ENCODE measurements around the gene TBL1X. TPM values are rescaled to one million over a fixed set of nuclear protein-coding genes. Genes with fewer than 3 reads are reported as not detected.

Gene TBL1X
- total RNA-seq, 1 donor from 2014 or later = 19.2 TPM

GRCh38 chrX:9659571-9660195 lies 194.8 kb downstream of the TBL1X start:
- no peak for DNase-seq (ENCODE audit: low spot score)

GRCh38 chrX:9662148-9662547 lies 197.3 kb downstream of the TBL1X start:
- no peak for DNase-seq (ENCODE audit: low spot score)

- no peak for DNase-seq (ENCODE audit: low spot score)
These were observed 198.4 kb downstream of the TBL1X start for GRCh38 chrX:9663216-9663615.

DNA sequence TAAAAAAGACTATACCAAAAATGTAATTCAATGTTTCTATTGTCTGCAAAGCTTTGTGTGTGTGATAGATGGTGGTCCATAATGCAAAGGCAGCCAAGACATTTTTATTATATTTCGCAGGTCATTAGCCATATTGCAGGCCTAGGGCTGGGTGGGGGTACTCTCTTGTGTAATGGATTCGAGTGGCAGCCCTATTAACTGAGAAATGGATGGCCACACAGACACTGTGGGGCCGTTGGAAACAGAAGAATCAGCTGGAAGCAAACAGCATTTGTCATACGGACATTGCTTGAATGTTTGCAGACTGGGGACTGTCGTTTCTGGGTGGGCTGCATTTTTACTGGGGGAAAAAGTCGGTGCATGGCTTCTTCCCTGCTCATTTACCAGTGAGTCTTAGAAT lies 199.4 kb downstream of the TBL1X start:
- no peak for DNase-seq (ENCODE audit: low spot score)

DNA sequence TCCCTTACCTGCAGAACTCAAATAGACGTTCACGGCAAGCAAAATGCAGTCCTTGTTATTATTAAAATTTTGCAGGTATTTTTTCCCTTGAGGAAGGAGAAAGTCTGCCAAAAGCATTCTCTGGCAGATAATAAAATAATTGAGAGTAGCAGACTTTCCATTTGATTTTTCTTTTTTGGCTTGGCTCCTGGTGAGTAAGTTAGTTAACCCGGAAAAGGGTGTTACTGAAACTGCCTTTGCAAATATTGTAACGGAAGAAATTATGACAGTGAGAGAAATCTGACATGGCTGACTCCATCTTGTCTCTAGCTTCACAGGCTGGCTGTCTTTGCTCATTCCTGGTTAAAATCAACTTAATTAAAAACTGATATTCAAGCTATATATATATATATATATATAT lies 200.3 kb downstream of the TBL1X start:
- no peak for DNase-seq (ENCODE audit: low spot score)

DNA sequence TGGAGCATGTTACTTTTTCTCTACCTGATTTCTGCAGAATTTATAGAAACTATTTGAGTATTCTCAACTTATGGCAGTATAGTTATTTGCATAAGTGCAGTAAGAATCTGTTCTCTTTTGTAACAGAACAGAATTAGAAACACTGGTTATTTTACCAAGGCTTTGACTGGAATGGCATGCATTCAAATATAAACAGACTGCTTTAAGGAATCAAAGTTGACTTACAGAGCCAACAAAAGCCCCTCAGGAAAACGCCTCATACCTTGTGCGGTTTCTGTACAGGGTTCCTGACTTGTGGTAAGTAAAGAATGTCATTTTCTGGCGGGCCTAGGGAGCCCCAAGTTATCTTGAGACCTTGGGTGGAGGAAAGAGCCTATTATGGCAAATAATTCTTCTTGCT lies 203.7 kb downstream of the TBL1X start:
- peak; percentile 3 for DNase-seq (ENCODE audit: low spot score)

DNA sequence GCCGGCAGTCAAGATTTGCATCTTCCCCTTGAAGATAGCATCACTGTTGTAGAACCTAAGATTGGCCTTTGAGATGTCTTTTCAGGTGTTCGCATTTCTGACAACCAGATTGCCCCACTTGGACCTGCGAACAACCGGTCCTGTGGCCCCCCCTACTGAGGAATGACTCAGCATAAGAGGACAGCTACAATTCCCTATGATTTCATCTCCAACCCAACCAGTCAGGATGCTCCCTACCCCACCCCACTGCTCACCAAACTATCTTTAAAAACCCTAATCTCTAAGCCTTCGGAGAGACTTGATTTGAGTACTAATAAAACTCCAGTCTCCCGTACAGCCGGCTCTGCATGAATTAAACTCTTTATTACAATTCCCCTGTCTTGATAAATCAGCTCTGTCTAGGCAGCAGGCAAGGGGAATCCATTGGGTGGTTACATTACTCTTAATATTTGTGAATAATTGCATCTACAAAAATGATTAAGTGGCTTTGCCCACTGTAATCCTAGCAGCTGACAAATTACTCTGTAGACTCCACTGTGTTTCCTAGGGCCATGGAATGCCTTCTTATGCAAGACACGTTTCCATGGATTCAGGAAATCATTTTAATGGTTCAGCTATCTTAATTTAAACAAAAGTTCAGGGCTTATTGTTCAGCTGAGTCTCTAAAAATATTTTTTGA lies 205.4 kb downstream of the TBL1X start:
- peak; percentile 9 for DNase-seq (ENCODE audit: low spot score)

- DNase-seq (ENCODE audit: low spot score) = no peak
These were observed 207.1 kb downstream of the TBL1X start for GRCh38 chrX:9671998-9672397.

DNA sequence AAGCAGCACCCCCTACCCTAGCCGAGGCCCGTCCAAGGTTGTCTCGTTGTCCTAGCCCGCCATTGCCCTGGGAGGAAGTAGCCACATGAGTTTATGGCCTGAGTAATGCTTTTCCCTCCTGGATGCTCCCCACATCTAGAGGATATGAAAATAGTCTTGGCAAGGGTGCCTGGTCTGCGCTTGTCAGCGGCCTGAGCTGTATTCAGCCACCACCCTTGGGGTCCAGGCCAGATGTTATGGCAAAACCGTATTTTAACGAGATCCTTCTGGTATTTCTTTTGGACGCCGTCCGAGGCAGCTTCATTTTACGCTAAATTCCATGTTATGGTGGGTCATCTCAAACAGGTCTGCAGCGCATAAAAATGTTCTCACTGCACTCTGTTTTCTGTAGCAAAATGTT lies 211.4 kb downstream of the TBL1X start:
- peak; percentile 72 for DNase-seq (ENCODE audit: low spot score)

DNA sequence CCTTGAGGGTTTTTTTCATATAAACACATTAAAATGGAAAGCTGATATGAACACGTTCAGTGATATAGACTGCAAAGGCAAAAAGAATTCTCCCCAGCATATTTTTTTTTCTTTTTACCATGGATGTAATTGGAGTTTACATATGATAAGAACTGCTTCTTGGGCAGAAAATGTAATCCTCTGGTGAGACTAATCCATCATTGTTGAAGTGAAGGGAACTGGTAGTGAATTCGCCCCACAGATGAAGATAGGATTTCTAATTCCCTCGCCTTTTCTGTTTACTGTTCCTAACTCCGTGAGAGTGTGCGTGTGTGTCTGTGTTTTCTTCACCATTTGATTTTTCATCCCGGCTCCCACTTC lies 211.9 kb downstream of the TBL1X start:
- no peak for DNase-seq (ENCODE audit: low spot score)

DNA sequence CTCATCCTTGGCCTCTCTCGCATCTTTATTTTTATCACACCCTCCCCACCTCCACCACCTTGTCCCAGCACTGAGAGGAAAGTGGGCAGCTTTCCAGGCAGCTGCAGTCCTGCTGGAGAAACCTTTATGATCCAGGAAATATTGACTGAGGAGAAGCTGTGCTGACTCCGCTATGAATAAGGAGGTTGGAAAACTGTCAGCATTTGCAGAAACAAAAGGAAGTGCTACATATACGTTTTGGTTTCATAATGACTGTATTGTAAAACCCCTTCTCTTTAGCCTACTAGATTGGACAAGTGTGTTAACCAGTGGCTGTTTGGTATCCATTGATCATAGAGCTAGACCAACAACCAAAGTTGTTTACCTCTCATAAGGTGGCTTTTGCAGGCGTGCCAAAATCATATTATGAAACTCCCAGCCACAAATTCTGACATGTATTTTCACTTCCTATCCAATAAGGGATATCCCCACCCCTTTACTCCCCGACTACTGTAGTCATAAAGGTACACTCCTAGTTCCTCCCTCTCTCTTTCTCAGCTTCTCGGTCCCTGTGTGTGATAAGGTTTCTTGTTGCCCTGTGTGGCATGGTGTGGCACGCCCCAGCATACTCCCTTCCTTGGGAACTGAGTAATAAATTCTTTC lies 212.4 kb downstream of the TBL1X start:
- peak; percentile 33 for DNase-seq (ENCODE audit: low spot score)

GRCh38 chrX:9678215-9678965 lies 213.5 kb downstream of the TBL1X start:
- peak; percentile 9 for DNase-seq (ENCODE audit: low spot score)

- peak; percentile 20 for DNase-seq (ENCODE audit: low spot score)
These were observed 216.2 kb downstream of the TBL1X start for GRCh38 chrX:9681011-9681410.

- peak; percentile 45 for DNase-seq (ENCODE audit: low spot score)
These were observed 216.6 kb downstream of the TBL1X start for GRCh38 chrX:9681422-9681821.

DNA sequence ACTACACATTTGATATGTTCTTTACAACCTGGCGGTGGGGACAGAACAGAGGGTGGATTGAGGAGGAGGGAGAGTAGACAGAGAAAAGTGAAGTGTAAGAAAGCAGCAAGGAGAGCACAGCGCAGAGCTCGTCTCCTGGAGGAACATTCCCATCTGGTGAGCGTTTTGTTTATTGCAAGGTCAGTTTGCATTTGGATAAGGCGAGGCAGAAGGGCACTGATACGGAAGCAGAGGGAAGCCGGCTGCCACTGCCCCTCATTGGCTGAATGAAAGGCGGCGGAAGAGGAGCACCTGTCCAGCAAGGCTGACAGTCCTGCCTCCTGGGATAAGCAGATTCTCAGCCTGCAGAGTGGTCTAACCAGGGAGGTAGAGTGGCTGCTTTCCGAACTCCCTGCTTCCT lies 217.6 kb downstream of the TBL1X start:
- peak; percentile 77 for DNase-seq (ENCODE audit: low spot score)

- DNase-seq (ENCODE audit: low spot score) = peak; percentile 62
These were observed 218.0 kb downstream of the TBL1X start for GRCh38 chrX:9682861-9683260.

GRCh38 chrX:9683350-9683749 lies 218.5 kb downstream of the TBL1X start:
- DNase-seq (ENCODE audit: low spot score) = peak; percentile 62

DNA sequence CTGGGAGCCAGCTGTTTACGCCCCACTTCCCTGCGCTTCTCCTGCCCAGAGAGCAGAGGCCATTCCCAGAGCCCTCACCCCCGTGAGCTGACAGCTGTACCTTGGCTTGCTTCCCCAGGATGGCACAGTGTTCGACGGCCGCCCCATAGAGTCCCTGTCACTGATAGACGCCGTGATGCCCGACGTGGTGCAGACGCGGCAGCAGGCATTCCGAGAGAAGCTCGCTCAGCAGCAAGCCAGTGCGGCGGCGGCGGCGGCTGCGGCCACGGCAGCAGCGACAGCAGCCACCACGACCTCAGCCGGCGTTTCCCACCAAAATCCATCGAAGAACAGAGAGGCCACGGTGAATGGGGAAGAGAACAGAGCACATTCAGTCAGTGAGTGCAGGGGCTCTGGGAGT lies 223.0 kb downstream of the TBL1X start:
- DNase-seq (ENCODE audit: low spot score) = peak; percentile 79

GRCh38 chrX:9688833-9689232 lies 224.0 kb downstream of the TBL1X start:
- peak; percentile 22 for DNase-seq (ENCODE audit: low spot score)

DNA sequence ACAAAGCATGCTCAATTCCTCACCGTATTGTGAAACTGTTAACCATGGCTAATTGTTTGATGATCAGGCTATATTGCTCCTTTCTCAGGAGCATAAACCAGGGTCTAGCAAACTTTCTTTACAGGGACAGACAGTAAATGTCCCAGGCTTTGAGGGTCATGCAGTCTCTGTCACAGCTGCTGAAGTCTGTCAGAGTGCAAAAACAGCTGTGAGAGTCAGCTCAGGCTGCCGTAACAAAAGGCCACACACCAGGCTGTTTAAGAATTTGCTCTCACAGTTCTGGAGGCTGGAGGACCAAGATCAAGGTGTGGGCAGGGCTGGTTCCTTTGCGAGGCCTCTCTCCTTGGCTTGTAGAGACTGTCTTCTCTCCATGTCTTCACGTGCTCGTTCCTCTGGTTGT lies 225.2 kb downstream of the TBL1X start:
- peak; percentile 57 for DNase-seq (ENCODE audit: low spot score)

- DNase-seq (ENCODE audit: low spot score) = no peak
These were observed 228.6 kb downstream of the TBL1X start for GRCh38 chrX:9693307-9694001.

Data from mesenteric fat pad (tissue), 1 donor.